Ectodermal cell (in vitro differentiated cells): ENCODE data around the gene GRIK1.

Experiments used
- H3K27ac ChIP-seq: 2 replicates; pipeline ENCODE4 v1.7.0; 2013; ENCODE audit warnings: mild to moderate bottlenecking, low read depth, low read length; ENCODE audit not compliant: insufficient read depth, poor library complexity, severe bottlenecking
- H3K27me3 ChIP-seq: 2 replicates; pipeline ENCODE4 v1.7.0; 2013; ENCODE audit warnings: mild to moderate bottlenecking, low read length; ENCODE audit not compliant: insufficient read depth, control insufficient read depth, poor library complexity, severe bottlenecking
- H3K36me3 ChIP-seq: one replicate; pipeline ENCODE4 v1.7.0; 2013; ENCODE audit warnings: low read length; ENCODE audit not compliant: control insufficient read depth, insufficient read depth
- H3K4me1 ChIP-seq: one replicate; pipeline ENCODE4 v1.7.0; 2013; ENCODE audit warnings: low read length; ENCODE audit not compliant: control insufficient read depth, insufficient read depth
- H3K4me3 ChIP-seq: 2 replicates; pipeline ENCODE4 v1.7.0; 2013; ENCODE audit warnings: low read depth, low read length, control low read depth; ENCODE audit not compliant: insufficient read depth
- H3K9me3 ChIP-seq: 2 replicates; pipeline ENCODE4 v1.7.0; 2013; ENCODE audit warnings: mild to moderate bottlenecking, low read length, moderate library complexity; ENCODE audit not compliant: control insufficient read depth
- WGBS, 2 experiments: methylation state at CpG; one replicate each; pipeline ENCODE4 v1.1.7; 2013; ENCODE audit warnings: missing lambda C conversion rate in 2 of 2; 5-methylcytosine and 5-hydroxymethylcytosine counted together

GRIK1 gene

DNA sequence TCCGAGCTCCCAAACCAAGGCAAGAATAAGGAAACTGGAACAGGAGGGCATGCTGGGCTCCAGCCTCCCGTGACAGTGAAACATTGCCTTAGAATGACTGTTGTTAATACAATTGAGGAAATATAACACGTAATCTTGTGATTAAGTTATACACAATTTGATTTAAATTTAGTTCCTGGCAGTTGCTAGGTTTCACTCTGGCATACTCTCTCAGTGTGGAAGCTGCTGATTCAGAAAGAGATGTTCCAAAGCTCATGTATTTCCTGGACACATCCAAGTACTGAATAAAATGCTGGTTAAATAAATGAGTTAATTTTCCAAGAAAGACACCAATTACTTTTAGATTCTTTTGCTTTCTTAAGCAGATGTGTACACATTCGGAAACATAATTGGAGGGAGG, 176.1 kb downstream of the GRIK1 start:
- H3K36me3 ChIP-seq = no peaks in the 10 kb centered on the region
- H3K4me3 ChIP-seq = no peak overlapping the region
- WGBS, 2 experiments = 87 to 93% methylated on average over 4 of the region's 4 CpGs
- no peaks in the 10 kb centered on the region for H3K4me1 ChIP-seq
- H3K27me3 ChIP-seq = no peaks in the 10 kb centered on the region
- no peaks in the 10 kb centered on the region for H3K9me3 ChIP-seq
- no peak overlapping the region for H3K27ac ChIP-seq

DNA sequence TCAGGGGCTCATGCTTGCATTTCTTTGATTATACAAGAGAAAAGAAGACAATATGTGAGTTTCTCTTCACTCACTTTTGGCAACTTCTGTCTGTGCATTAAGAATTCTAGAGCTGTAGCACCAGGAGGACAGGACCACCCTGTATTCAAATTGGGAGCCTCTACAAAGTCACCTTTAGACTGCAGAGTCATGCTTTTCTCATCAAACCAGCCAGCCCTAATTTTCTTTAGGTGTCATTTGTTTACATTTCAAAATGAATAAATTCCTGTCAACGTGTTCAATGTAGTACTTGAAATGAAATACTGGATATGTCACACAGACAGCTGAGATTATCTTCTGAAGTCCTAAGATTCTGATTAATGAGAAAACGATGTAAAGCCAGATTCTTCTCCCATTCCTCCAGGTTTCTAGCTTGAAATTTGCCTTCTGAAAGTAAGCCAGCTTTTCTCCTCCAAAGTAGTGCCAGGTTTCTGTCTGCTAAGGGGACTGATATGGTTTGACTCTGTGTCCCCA, 177.2 kb downstream of the GRIK1 start:
- Histone ChIP-seq H3K4me3 (no peak overlapping the region), H3K27me3 (no peaks in the 10 kb centered on the region), H3K36me3 (no peaks in the 10 kb centered on the region), H3K27ac (no peak overlapping the region), H3K9me3 (no peaks in the 10 kb centered on the region), H3K4me1 (no peaks in the 10 kb centered on the region)
- 65 to 70% methylated on average over 2 of the region's 2 CpGs for WGBS, 2 experiments

DNA sequence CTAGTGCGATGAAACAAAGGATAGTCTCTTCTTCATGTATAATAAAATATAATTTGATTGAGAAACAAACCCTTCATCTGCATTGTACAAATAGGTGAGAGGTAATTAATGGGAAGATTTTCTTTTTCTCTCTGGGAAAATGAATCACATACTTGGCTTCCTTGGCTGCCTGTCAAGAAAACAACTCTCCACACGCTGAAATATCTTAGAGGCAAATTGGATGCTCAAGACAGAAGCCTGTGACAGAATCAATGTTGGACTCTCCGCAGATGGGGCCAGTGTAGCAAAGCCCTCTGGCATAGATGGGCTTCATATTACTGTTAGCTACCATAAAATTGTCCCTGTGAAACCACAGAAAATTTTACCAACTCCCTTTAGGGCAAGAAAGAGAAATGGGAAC, 186.6 kb downstream of the GRIK1 start:
- 88 to 93% methylated on average over 2 of the region's 3 CpGs for WGBS, 2 experiments

DNA sequence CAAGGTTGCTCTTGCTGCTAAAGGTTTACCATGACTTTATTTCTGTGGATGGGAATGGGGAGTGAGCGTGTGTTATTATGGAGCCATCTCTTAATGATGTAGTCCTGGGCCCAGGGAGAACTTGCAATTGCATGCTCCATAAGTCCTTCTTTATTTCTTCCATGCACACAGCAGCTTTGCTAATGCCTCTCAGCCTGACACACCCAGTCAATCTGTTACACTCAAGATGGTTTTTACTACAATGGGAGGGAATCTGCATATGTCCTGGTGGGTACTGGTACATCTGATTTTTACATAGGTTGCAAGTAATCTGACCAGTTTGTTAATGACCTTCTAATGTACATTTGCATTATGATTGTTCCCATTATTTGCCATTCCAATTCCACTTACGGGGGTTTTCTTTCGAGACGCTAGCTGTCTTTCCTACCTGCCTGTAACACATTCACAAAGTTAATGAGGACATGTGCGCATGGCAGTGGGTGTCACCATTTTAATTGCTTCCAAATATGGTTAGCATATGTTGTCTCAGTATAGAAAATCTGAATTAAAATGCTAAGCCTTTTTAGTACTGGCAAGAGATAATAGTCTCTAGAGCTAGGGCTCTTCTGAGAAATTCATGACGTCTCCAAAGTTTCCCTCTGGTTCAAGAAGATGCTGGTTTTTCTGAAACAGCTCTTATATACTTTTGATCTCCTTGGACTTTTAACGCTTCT, 188.2 kb downstream of the GRIK1 start:
- H3K27ac ChIP-seq = no peak overlapping the region

More for the DNA sequence above, 186.6 kb downstream of the GRIK1 start:
- Histone ChIP-seq H3K4me1 (no peaks in the 10 kb centered on the region), H3K27ac (no peak overlapping the region), H3K4me3 (no peak overlapping the region), H3K9me3 (no peaks in the 10 kb centered on the region), H3K36me3 (no peaks in the 10 kb centered on the region), H3K27me3 (no peaks in the 10 kb centered on the region)

DNA sequence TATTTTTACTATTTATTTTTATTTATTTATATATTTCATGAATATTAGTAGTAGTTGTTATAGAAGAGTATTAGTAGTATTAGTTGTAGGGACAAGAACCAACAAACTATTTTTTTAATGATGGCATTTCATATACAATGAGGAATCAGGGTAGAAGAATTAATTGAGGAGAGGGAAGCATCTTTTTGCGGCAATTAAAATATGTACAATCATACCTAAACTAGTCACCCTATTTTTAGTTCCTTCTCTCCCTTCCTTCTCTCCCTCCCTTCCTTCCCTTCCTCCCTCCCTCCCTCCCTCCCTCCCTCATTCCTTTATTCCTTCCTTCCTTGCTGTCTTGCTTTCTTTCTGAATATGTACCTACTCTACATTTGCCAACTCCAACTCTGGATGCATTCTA, 189.8 kb downstream of the GRIK1 start:
- no peaks in the 10 kb centered on the region for H3K4me1 ChIP-seq
- no peaks in the 10 kb centered on the region for H3K9me3 ChIP-seq
- no peaks in the 10 kb centered on the region for H3K27me3 ChIP-seq
- H3K36me3 ChIP-seq = no peaks in the 10 kb centered on the region
- 100% methylated on average over 1 of the region's 1 CpG for WGBS, 2 experiments
- no peak overlapping the region for H3K27ac ChIP-seq
- no peak overlapping the region for H3K4me3 ChIP-seq

More for the DNA sequence above, 188.2 kb downstream of the GRIK1 start:
- Histone ChIP-seq H3K27me3 (no peaks in the 10 kb centered on the region), H3K36me3 (no peaks in the 10 kb centered on the region), H3K9me3 (no peaks in the 10 kb centered on the region), H3K4me3 (no peak overlapping the region), H3K4me1 (no peaks in the 10 kb centered on the region)
- WGBS, 2 experiments = 92 to 93% methylated on average over 6 to 7 of the region's 7 CpGs

DNA sequence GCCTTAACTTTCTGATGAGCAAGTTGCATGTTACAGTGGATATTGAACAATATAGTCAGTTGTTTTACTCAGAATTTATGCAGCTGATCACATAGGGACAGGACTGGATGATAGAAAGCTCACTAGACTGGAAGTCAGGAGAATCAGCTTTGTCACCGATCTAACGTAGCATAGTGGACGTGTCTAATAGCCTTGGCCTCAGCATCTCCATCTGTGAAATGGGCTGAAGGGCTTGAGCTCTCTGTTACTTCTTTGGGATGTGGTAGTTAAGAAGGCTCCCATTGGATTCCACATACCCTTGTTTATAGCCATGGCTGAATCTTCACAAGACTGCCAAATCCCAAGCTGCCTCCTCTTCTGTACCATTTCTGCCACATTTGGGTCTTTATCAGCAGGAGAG, 190.6 kb downstream of the GRIK1 start:
- H3K27me3 ChIP-seq = no peaks in the 10 kb centered on the region
- no peak overlapping the region for H3K4me3 ChIP-seq
- no peak overlapping the region for H3K27ac ChIP-seq
- 92 to 100% methylated on average over 3 of the region's 3 CpGs for whole genome bisulfite sequencing, 2 experiments
- H3K4me1 ChIP-seq = no peaks in the 10 kb centered on the region
- no peaks in the 10 kb centered on the region for H3K9me3 ChIP-seq
- H3K36me3 ChIP-seq = no peaks in the 10 kb centered on the region

DNA sequence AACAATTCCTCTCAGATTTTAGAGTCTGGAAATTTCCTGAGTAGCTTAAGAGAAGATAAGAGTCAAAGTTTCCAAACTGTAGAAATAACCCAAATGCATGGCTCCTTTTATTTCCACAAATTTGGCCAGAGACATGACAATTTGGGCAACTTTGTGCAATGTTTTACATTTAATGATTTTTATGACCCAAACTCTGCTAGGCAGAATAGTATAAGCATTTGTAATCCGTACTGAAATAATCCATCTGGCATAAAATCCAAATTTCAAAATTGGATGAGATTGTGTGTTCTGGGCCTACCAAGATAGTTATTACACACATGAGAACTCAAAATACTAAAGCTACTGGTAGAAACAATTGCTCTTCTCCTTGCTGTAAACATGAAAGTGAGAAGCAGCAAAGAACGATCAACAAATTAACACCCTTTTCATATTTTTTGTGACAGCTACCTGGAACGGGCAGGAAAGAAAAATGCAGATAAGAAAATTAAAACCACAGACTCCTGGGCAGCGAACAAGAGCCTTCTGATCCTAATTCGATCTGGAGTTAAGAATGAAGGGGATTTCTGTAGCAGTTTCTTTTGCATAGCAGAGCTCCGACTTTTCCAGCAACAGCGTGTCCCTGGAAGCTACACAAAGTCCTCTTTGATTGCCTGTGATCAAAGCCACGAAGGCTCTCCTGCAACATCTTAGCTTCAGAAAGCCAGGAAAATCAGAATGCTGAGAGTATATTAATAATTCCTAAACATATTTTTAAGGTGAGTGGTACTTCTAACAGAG, 191.2 kb downstream of the GRIK1 start:
- Histone ChIP-seq H3K27ac (no peak overlapping the region), H3K27me3 (no peaks in the 10 kb centered on the region), H3K36me3 (no peaks in the 10 kb centered on the region), H3K4me3 (no peak overlapping the region), H3K4me1 (no peaks in the 10 kb centered on the region), H3K9me3 (no peaks in the 10 kb centered on the region)
- 89 to 91% methylated on average over 7 to 8 of the region's 8 CpGs for WGBS, 2 experiments

DNA sequence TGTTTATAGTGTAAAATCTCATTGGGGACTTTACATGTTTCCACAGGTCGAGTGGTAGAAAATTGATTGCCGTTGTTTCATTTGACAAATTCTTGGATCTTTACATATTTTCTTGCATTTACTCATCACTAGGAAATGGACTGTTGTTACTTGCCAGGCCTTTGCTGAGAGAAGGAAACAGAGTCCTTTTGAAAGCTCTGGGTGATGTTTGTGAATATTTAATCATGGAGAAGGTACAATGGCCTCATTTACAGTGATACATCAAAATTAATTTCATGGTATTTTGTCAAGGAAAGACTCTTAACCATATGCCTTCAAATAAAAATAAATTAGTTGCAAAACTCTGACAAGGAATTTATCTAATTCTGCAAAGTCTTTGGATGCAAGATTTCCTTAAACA, 198.0 kb downstream of the GRIK1 start:
- no peaks in the 10 kb centered on the region for H3K27me3 ChIP-seq
- H3K4me1 ChIP-seq = no peaks in the 10 kb centered on the region
- 87 to 95% methylated on average over 2 of the region's 2 CpGs for WGBS, 2 experiments
- H3K27ac ChIP-seq = no peak overlapping the region
- H3K4me3 ChIP-seq = no peak overlapping the region
- no peaks in the 10 kb centered on the region for H3K36me3 ChIP-seq
- no peaks in the 10 kb centered on the region for H3K9me3 ChIP-seq

DNA sequence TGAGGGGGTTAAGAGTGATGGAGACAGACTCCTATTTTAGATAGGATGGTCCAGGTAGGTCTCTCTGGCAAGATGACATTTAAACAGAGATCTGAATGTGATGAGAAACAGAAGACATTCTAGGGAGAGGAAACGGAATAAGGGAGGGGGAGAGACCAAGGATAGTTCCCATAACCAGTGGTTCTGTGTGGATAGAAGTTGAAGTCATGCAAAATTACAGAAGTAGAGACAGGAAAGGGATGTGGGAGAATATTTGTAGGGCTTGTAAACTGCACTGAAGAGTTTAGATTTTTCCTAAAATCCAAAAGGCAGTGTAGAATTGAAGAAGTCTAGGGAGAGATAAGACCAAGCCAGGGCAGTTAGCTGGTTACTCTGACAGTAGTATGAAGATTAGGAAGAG, 200.6 kb downstream of the GRIK1 start:
- Histone ChIP-seq H3K27ac (no peak overlapping the region), H3K4me3 (no peak overlapping the region)

DNA sequence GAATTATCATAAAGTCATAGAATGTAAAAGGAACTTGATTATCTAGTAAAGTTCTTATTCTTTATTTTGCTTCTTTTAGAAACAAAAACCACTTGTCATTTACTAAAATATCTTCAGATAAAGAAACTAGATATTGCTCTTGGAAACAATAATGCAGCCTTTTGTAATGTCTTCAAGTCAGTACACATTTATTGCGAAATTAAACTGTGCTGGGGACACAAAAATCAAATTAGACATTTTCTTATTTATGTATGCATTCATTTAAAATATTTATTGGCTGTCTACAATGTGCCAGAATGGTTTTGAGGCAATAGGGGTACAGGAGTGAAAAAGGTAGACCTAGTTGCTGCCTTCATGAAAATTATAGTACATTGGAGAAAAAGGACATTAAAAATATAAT, 201.1 kb downstream of the GRIK1 start:
- Histone ChIP-seq H3K36me3 (no peaks in the 10 kb centered on the region), H3K4me3 (no peak overlapping the region)
- WGBS, 2 experiments = no CpG with 5 or more reads among the region's 1 CpG

More for the DNA sequence above, 200.6 kb downstream of the GRIK1 start:
- WGBS, 2 experiments = 91 to 97% methylated on average over 1 of the region's 1 CpG
- Histone ChIP-seq H3K4me1 (no peaks in the 10 kb centered on the region), H3K9me3 (no peaks in the 10 kb centered on the region), H3K36me3 (no peaks in the 10 kb centered on the region), H3K27me3 (no peaks in the 10 kb centered on the region)

More for the DNA sequence above, 201.1 kb downstream of the GRIK1 start:
- Histone ChIP-seq H3K27me3 (no peaks in the 10 kb centered on the region), H3K9me3 (no peaks in the 10 kb centered on the region), H3K27ac (no peak overlapping the region), H3K4me1 (no peaks in the 10 kb centered on the region)
